Right renal pelvis (tissue), 4 donors: ENCODE data around the gene RPS6KB2. TPM values are rescaled to one million over a fixed set of nuclear protein-coding genes. Genes with fewer than 3 reads are reported as not detected.
A peak's percentile ranks its signal among the peaks of the same experiment; 100 is the strongest.

Experiments used
- DNase-seq, 4 donors: peaks; one replicate each; pipeline ENCODE4 v3.0.0-alpha.2; 2013; ENCODE audit warnings: low read depth in 4 of 4, low spot score in 3 of 4, missing footprints in 1 of 4
- polyA plus RNA-seq, 4 donors: library from polyadenylated mRNA; unstranded; fragments of 120-200 nt; gene quantifications; one replicate each; pipeline ENCODE4 v1.2.1, GENCODE V29; 2013; ENCODE audit not compliant: insufficient read length in 4 of 4

Gene RPS6KB2
- polyA plus RNA-seq, 4 donors, result 44.3 to 51.8 (median 45.4) TPM

DNA sequence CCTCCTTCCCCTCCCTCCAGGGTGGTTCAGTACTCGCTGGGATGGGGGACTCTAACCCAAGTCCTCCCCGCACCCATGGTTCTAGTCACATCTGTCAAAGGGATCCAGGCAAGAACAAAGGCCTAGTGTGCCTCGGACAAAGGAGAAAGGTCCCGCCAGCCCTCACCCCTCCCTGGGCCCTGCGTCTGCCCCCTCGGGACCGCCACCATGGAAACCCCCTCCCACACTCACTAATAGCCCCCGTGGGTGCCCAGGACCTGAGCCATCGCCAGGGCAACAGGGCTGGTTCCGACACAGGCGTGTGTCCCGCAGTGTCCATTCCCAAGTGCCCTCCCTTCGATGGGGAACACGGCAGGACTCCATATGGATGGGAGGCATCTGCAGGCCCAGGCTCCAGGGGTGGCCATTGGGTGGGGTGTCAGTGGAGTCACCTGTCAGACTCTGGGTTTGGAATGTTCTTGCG, 17.9 kb upstream of the RPS6KB2 start:
- DNase-seq, result no peak

DNA sequence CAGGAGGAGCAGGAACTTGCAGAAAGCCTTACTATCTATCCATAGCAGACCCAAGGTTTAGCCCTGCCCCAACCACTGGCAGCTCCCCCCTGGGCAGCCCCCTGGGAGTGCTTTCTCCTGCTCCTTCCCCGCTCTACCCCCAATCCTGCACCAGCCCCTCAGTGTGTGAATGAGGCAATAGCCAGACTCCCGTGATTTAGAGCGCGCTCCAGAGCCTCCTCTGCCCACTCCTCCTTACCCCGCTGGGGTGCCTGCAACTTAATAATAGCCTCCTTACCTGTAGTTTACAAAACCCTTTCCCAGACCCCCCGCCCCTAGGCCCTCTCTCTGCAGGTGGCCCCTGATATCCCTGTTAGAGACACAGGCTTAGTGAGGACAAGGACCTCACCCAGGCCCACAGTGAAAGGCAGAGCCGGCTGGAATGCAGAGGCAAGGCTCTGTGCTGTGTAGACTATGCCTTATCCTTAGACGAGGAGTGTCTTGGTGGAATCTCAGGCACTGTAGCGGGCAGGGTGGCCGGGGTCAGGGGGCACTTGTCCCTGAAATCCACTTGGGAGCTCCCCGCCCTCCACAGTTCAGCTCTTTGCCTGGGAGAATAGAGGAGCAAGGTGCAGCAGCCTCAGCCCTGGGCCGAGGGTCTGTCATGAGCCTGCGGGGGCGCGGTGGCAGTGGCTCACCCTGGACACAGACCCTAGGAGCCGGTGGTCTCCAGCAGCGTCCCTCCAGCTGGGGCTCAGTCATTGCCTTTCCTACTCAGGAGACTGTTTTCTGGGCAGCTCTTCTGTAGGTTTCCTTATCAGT, 17.1 kb upstream of the RPS6KB2 start:
- DNase-seq, result no peak

DNA sequence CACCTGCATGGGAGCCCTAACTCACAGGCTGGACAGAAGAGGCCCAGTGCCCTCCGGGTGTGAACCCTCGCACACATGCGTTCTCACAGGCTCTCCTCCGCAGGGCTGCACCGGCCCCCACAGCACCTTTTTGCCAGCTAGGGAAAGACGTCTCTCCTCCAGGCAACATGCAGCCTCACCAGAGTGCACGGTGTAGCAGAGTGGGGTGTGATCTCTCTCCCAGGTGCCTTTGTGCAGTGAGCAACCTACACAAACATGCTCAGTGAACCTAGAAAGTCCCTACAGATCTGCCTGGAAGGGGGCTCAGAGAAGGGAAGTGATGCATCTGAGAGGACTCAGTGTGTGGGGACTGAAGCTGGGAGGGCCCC, 16.5 kb upstream of the RPS6KB2 start:
- no peak for DNase-seq

DNA sequence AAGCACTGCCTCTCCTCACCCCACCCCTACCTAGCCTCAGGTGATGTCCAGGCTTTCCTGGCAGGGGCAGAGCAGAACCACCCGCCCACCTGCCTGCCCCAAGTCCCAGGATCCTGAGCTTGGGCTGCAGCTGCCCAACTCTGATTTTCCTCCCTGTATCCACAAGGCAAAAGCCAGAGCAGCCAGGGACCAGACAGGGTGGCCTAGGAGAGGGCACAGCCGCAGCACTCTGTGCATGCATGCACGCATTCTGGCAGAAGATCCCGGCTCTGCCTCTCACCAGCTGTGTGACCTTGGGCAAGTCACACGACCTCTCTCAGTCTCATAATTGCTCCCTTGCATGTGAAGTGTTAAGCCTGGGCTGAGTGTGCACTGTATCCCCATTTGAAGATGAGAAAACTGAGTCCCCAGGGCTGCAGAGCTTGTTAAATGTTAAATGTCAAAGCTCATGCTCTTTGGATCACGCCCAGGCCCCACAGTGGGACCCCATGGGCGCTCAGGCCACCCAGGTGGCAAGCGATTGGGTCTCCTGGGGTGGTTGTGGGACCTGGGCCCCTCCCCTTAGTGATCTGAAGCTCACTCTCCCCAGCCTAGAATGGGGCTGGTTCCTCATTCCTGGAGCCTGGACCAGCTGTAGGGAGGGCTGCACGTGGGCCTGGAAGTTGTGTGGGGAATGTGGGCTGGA, 15.7 kb upstream of the RPS6KB2 start:
- DNase-seq, result no peak

DNA sequence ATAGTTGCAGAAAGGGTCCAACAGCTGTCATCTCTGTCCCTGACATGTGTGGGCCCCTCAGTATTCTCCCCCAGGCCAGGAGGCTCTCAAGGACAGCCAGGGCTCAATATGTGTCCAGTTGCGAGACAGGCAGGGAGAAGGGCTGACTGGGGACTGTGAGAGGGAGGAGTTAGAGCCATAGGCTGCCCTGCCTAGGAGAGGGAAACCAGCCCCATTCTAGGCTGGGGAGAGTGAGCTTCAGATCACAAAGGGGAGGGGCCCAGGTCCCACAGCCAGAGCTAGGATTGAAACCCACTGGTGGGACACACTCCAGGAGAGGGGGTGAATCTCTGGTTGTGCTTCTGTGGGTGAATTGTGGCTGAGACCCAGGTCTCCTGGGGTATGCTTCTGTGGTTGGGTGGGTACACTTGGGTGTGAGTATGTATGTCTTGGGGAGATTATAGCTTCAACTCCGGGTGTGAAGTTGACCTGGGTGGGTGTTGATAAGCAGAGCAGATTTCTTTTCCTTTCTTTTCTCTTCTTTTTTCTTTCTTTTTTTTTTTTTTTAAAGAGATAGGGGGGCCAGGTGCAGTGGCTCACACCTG, 14.9 kb upstream of the RPS6KB2 start:
- no peak for DNase-seq

DNA sequence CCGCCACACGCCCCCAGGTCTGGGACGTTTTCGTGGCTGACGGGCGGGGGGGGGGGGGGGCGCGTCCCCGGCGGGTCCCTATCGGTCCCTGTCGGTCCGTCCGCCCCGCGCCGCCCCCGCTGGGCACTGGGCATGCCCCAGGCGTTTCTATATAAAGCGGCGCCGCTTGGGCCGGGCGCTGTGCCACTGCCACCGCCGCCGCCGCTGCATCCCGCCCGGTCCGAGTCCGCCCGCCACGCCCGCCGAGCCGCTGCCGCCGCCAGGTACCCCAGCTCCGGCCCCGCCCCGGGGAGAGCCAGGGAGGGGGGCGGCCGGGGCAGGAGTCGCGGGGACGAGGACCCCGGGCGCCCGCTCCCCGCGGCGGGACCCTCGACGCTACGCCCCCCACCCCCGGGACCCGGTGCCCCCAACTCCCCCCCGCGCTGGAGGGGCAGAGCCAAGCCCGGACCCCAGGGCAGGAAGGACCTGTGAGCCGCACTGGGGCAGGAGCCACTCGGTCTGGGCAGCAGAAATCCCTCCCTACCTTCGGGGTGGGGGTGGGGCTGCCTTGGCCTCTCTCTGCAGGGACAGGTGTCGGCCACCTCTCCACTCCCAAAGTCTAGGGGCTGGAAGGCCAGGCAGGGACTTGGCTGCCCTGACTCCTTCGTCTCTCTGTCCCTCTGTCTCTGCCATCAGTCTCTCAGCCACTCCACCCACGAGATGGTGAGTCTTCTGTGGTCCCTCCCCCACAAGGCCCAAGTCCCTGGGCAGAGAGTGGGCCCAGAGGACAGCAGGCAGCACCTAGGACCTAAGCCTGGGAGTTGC, 12.6 kb upstream of the RPS6KB2 start, which contains the start of gene CARNS1:
Gene CARNS1 (plus strand): TSS at position 178 of the 804 bp plus-strand sequence. CDS start 522 bp downstream, at position 700.
- DNase-seq, result no peak

DNA sequence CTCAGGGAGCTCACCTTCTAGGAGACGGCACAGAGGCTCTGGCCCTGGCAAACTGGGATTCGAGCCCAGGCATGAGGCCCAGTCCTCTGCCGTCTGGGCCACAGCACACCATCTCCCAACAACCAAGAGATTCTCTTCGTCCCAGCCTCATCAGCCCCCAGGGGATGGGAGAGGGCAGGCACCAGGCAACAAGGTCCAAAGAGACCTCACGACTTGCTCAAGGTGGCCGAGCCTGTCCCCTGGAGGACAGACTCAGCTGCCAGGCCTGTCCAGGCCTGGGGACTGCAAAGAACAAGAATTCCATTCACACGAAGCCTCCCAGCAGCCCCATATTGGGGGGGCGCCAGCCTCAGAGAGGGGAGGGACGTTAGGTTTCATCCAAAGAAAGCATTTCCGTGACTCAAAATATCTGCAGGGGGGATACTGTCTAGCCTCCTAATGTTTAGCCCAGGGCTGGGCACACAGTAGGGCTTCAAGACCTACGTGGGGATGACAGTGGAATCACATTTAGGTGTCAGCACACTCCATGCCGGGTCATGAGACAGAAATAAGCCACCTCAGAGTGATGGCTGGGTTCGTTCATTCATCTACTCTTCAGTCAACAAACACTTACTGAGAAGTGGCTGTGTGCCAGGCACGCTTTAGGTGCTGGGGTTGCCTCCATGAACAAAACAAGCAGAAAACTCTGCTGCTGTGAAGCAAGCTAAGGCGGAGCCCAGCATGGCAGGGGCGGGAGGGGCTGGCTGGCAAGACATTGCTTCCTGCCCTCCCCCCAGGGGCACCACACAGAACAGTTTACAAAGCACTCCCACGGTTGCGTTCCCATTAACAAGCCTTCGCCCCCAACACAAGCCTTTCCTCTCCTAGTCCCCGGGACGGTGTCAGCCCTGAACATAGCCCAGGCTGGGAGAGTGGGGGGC, 11.6 kb upstream of the RPS6KB2 start:
- DNase-seq, result no peak

DNA sequence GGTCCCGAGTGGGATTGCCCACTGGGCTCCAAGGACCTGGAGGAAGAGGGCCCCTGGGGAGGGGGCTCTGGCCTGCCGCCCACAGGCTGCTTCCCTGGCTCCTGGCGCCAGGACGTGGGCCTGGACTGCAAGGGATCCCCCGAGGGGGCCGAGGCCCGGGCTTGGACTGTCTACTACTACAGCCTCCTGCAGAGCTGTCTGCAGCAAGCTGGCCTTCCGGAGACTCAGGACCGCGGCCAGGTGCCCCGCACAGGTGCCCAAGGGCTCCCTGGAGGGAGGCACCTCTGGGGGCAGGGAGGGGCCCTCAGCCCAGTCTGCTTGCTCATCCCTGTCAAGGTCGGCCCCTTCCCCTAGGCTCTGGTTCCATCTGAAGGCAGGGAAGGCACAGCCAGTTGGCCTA, 10.9 kb upstream of the RPS6KB2 start:
- DNase-seq, result no peak

DNA sequence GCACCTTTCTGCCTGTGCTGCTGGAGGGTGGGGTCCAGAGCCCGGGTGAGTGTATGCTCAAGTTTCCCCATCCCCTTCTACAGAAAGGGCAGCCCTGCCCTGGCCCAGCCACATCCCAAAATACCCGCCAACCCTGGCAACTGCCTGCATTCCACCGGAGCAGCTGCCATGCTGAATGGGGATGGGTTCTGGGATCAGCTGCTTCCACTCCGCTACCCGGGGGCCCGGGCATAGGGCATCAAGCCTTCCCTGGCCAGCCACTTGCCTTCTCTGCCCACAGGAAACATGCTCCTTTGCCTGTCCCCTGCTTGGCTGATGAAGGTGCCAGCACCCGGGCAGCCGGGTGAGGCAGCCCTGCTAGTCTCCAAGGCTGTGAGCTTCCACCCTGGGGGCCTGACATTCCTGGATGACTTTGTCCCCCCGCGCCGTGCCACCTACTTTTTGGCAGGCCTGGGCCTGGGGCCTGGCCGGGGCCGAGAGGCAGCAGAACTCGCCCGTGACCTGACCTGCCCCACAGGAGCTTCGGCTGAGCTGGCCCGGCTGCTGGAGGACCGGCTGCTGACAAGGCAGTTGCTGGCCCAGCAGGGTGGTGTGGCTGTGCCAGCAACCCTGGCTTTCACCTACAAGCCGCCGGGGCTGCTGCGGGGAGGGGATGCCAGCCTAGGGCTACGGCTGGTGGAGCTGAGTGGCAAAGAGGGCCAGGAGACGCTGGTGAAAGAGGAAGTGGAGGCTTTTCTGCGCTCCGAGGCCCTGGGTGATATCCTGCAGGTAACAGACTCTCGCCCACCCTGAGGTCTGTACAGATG, 9.6 kb upstream of the RPS6KB2 start:
- no peak for DNase-seq

DNA sequence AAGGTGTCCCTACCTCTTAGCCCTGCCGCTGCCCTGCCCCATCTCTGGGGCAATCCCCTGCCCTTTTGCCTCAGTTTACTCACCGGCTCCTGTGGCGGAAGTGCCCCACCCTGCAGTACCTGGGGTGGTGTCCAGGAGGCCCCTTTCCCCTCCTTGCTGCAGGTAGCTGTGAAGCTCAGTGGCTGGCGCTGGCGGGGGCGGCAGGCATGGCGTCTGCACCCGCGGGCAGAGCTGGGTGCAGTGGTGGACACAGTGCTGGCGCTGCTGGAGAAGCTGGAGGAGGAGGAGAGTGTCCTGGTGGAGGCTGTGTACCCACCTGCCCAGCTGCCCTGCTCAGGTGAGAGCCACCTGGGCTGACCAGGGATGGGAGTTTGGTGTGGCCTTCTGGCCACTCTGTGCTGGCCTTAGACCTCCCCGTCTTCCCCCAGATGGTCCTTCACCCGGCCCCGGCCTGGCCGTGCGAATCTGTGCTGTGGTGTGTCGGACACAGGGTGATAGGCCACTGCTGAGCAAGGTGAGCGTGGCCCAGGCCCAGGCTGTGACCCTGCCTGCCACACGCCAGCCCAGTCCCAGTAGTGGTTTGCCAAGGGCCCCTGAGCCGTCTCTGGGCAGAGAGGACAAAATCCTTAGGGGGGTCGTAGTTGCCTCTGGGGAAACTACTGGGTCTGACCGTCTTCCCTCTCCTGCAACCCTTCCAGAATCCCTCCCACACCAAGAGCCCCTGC, 8.8 kb upstream of the RPS6KB2 start:
- no peak for DNase-seq

DNA sequence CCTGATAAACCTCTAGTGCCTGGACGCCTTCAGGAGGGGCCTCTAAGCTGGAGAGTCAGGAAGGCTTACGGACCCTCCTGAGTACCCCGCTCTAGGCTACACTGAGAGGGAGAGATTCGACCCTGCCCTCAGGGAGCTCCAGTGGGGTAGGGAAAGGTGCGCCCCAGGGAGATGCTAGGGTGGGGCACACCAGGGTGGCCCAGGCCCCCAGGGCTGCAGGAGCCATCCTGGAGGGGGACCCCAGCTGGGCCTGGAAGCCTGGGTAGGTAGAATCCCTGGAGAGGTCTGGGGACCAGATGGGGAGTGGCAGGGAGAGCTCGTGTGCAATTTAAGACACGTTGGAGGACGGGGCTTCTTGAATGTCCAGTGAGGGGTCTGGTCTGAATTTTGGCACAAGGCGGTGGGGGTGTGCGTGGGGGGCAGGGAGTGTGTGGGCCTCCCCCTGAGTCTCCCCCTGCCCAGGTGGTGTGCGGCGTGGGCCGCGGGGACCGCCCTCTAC, 8.1 kb upstream of the RPS6KB2 start:
- DNase-seq, result no peak

DNA sequence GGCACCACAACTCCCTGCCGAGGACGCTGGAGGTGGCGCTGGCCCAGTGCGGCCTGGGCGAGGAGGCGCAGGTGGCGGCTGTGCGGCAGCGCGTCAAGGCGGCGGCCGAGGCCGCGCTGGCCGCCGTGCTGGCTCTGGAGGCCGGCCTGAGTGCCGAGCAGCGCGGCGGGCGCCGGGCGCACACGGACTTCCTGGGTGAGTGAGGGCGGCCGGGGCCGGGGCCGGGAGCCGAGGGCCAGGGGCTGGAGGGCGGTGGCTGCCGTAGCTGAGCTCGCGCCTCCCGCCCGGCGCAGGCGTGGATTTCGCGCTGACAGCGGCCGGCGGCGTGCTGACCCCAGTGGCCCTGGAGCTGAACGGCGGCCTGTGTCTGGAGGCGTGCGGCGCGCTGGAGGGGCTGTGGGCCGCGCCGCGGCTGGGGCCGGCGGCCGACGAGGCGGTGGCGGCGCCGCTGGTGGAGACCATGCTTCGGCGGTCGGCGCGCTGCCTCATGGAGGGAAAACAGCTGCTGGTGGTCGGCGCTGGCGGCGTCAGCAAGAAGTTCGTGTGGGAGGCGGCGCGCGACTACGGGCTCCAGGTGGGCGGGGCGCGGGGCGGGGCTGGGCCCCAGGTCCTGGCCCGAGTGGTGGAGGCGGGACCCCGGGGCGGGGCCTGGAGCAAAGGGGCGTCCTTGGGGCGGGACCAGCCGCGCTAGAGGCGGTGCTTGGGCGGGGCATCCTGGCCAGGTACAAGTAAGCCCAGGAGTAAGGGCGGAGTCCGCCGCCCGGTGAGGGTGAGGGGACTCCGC, 7.5 kb upstream of the RPS6KB2 start:
- peak; percentile 87 to 91 (median 89) for DNase-seq

DNA sequence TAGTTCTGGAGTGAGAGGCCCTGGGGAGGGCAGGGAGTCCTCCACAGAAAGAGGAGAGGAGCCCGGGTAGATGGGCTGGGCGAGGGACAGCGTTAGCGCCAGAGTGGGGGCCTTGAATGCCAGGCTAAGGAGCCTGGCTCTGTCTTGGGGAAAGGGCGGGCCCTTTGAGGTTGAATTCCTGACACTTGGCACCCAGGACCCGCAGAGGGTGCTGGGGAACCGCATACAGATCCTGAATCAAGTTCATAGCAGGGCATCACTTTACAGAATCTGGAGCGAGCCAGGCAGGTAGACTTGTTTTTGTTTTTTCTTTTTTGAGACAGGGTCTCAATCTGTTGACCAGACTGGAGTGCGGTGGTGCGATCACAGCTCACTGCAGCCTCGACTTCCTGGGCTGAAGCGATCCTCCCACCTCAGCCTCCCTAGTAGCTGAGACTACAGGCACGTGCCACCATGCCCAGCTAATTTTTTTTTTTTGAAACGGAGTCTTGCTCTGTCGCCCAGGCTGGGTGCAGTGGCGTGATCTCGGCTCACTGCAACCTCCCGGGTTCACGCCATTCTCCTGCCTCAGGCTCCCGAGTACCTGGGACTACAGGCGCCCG, 6.8 kb upstream of the RPS6KB2 start:
- no peak for DNase-seq

DNA sequence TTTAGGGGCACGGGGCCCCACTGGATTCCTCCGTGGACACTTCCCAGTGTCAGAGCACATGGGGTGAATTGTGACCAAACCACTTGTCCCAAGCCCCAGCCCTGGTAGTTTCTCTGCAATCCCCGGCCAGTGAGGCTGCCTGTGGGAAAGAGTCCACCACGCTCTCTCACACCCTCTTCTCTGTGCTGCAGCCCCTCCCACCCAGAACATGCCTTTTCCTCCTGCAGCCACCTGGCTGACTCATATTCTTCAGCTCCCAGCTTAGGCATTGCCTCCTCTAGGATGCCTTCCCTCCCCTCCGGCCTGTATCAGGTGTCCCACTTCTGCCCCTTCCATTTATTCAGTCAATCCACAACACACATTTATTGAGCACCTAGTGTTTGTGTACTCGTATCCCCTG, 5.4 kb upstream of the RPS6KB2 start:
- no peak for DNase-seq

DNA sequence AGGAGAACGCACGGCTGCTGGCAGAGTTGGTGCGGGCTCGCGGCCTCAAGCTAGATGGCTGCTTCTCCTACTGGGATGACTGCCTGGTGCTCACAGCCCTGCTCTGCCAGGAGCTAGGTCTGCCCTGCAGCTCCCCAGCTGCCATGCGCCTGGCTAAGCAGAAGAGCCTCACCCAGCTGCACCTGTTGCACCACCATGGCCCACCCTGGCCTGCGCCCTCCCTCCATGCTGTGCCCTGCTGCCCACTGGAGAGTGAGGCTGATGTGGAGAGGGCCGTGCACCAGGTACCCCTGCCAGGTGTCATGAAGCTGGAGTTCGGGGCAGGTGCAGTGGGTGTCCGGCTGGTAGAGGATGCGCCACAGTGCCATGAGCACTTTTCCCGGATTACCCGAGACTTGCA, 4.8 kb upstream of the RPS6KB2 start:
- DNase-seq, result no peak

DNA sequence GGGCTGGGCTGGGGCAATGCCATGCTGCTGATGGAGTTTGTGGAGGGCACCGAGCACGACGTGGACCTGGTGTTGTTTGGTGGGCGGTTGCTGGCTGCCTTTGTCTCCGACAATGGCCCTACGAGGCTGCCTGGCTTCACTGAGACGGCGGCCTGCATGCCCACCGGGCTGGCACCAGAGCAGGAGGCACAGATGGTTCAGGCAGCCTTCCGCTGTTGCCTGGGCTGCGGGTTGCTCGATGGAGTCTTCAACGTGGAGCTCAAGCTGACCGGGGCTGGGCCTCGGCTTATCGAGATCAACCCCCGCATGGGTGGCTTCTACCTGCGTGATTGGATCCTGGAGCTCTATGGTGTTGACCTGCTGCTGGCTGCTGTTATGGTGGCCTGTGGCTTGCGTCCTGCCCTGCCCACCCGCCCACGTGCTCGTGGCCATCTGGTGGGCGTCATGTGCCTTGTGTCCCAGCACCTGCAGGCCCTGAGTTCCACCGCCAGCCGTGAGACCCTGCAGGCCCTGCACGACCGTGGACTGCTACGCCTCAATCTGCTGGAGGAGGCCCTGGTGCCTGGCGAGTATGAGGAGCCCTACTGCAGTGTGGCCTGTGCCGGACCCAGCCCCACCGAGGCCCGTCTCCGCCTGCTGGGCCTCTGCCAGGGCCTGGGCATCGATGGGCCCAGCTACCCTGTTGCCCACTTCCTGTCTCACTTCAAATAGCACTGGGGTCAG, 4.2 kb upstream of the RPS6KB2 start:
- DNase-seq, result no peak
